OCI-LY7 (cell line): Measurements from ENCODE around the gene RGS2.

Source experiments
- EZH2phosphoT487 ChIP-seq: fragments of 200-600 bp; sonication (generic); IDR thresholded peaks from 2 replicates; pipeline ENCODE4 v1.6.1; 2018; ENCODE audit warnings: low read depth, borderline replicate concordance, mild to moderate bottlenecking, mixed run types, antibody characterized with exemption, low read length, moderate library complexity, mixed read lengths
- TF ChIP-seq, protein P1 (sequence below): fragments of 200-600 bp; sonication (generic); conservative IDR thresholded peaks from 2 replicates; pipeline ENCODE4 v1.5.1; 2014; ENCODE audit warnings: mild to moderate bottlenecking, antibody characterized with exemption, low read length, moderate library complexity, mixed read lengths

DNA sequence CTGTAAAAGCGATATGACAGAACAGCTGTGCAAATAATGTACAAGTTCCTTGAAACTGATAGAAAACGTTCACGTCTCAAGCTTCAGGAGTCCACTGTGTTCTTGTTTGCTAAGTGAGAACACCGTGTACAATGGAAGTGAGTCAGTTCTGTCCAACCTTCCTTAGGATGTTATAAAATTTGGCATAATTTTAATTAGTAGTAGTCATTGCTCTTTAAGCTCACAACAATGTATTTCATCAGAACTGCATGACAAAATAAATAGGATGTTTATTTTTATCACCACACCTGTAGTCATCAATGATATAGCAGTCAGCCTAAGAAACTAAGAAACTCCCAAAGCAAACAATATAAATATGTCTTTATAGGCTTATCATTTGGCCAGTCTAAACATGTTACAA lies 53.0 kb downstream of the RGS2 start:
- TF ChIP-seq, protein P1, sequence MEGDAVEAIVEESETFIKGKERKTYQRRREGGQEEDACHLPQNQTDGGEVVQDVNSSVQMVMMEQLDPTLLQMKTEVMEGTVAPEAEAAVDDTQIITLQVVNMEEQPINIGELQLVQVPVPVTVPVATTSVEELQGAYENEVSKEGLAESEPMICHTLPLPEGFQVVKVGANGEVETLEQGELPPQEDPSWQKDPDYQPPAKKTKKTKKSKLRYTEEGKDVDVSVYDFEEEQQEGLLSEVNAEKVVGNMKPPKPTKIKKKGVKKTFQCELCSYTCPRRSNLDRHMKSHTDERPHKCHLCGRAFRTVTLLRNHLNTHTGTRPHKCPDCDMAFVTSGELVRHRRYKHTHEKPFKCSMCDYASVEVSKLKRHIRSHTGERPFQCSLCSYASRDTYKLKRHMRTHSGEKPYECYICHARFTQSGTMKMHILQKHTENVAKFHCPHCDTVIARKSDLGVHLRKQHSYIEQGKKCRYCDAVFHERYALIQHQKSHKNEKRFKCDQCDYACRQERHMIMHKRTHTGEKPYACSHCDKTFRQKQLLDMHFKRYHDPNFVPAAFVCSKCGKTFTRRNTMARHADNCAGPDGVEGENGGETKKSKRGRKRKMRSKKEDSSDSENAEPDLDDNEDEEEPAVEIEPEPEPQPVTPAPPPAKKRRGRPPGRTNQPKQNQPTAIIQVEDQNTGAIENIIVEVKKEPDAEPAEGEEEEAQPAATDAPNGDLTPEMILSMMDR, result no peak
- TF ChIP-seq EZH2phosphoT487, result no peak
